Measurements from ENCODE around the gene TTC1. TPM values are rescaled to one million over a fixed set of nuclear protein-coding genes. Genes with fewer than 3 reads are reported as not detected.
"Not testable (repeated sequence)": the region's sequence is repeated elsewhere in the genome, so short reads cannot be mapped to it uniquely, and the experiment has no call there.

The TTC1 gene
- total RNA-seq, 4 donors from 2014 or later: 39.9 to 67.9 (median 56.3) TPM

DNA sequence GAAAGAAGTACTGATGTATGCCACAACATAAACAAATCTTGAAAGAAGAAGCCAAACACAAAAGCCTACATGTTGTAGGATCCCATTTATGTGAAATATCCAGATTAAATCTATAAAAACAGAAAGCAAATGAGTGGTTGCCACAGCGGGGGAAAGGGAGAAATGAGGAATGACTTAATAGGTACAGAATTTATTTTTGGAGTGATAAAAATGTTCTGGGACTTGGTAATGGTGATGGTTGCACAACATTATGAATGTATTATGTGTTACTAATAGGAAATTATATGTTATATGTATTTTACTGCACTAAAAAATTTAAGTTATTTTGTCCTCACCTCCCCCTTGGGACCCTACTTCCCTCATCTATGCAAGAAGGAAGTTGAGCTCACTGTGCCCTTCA lies 16.4 kb upstream of the TTC1 start:
- Histone ChIP-seq H3K4me3 (no peak overlapping the region), H3K36me3 (no peaks in the 10 kb centered on the region), H3K4me1 (no peaks in the 10 kb centered on the region), H3K9me3 (no peaks in the 10 kb centered on the region), H3K27me3 (peaks cover 0 to 7% (median under 1%) of the 10 kb centered on the region in 3 donors), H3K27ac (no peak overlapping the region)
- in situ Hi-C loops (cut with MboI; ENCODE audit: low sequenced_read_pairs in 4 of 4) (loop anchor here in 3 of 4 donors (25.0 kb wide), 2 partner anchors 705 to 830 kb away; no protein-coding TSS in a partner anchor), intact Hi-C loops (cut with DNase I; ENCODE audit: low total_unique reads) (no loop called here)
- ATAC-seq: no peak
- DNase-seq: no peak
- no peak for TF ChIP-seq CTCF (IDR thresholded peaks at IDR 0.05 in 4 of 5, conservative IDR thresholded peaks at IDR 0.05 in 1 of 5)
- no peak for TF ChIP-seq POLR2A (IDR thresholded peaks at IDR 0.05)

DNA sequence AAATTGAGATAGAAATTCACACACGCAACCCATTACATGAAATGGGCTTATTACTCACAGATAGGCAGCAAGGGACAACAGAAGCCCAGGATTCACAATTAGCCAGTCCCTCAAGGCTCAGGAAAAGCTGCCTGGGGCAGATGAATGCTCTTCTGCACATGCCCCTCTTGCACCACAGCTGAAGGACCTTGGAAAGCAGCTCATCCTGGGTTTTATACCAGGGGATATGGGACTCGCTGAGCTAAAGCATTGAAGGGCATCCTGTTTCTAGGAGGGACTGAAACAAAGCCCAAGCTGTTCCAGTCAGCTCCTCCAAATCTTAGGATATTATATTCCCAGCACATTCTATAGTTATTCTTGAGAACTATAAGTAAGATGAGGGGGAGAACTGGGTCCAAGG lies 15.7 kb upstream of the TTC1 start:
- peaks cover 0 to 7% (median 0%) of the 10 kb centered on the region in 3 donors for H3K27me3 ChIP-seq
- H3K4me3 ChIP-seq: no peak overlapping the region
- H3K9me3 ChIP-seq: no peaks in the 10 kb centered on the region
- TF ChIP-seq POLR2A (IDR thresholded peaks at IDR 0.05) (no peak), CTCF (IDR thresholded peaks at IDR 0.05 in 4 of 5, conservative IDR thresholded peaks at IDR 0.05 in 1 of 5) (no peak)
- ATAC-seq (no peak), DNase-seq (no peak)
- in situ Hi-C loops (cut with MboI; ENCODE audit: low sequenced_read_pairs in 4 of 4): loop anchor here in 3 of 4 donors (25.0 kb wide), 2 partner anchors 706 to 831 kb away; no protein-coding TSS in a partner anchor
- no peaks in the 10 kb centered on the region for H3K36me3 ChIP-seq
- H3K27ac ChIP-seq: no peak overlapping the region
- intact Hi-C loops (cut with DNase I; ENCODE audit: low total_unique reads): no loop called here
- H3K4me1 ChIP-seq: no peaks in the 10 kb centered on the region

DNA sequence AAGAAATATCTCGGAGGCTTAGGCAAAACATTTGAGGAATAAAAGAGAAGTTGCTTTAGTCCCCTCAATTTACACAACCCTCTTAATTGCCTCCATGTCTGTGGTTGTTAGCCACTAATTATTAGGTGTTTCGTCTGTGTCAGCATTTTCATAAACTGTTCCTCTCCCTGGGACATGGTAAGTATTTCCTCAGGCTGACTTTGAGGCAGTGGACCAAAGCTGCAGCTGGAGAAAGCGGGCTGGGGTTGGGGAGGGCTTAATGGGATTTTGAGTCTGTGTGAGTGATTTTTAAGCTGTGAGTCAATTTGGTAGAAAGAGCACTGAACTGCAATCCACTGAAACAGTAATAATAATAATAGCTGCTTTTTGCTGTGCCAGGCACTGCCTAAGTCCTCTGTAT lies 13.0 kb upstream of the TTC1 start:
- Histone ChIP-seq H3K27me3 (peaks cover 0 to 7% (median 0%) of the 10 kb centered on the region in 3 donors), H3K36me3 (no peaks in the 10 kb centered on the region), H3K4me1 (no peaks in the 10 kb centered on the region), H3K4me3 (no peak overlapping the region), H3K9me3 (no peaks in the 10 kb centered on the region), H3K27ac (no peak overlapping the region)
- ATAC-seq (no peak), DNase-seq (no peak)
- in situ Hi-C loops (cut with MboI; ENCODE audit: low sequenced_read_pairs in 4 of 4) (loop anchor here in 3 of 4 donors (25.0 kb wide), 2 partner anchors 709 to 834 kb away; no protein-coding TSS in a partner anchor), intact Hi-C loops (cut with DNase I; ENCODE audit: low total_unique reads) (no loop called here)
- TF ChIP-seq CTCF (IDR thresholded peaks at IDR 0.05 in 4 of 5, conservative IDR thresholded peaks at IDR 0.05 in 1 of 5): no peak
- no peak for TF ChIP-seq POLR2A (IDR thresholded peaks at IDR 0.05)

DNA sequence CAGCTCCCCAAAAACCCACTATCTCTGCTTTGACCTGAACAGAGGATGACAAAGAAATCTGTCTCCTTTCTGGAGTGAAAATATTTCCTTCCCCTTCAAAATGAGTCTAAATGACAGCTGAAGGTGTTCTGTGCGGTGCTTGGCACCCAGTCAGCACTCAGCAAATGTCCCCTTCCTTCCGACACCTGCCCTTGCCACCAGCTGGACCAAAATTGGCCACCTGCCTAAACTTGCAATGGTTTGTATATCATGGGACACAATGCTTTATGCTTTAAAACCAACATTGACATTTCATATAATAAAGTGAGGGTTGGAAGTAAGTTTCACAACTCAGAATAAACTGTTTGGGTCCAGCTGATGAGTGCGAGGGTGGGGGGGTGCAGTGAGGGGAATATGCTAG lies 7.5 kb upstream of the TTC1 start:
- TF ChIP-seq CTCF (IDR thresholded peaks at IDR 0.05 in 4 of 5, conservative IDR thresholded peaks at IDR 0.05 in 1 of 5) (no peak), POLR2A (IDR thresholded peaks at IDR 0.05) (no peak)
- no peaks in the 10 kb centered on the region for H3K36me3 ChIP-seq
- no peak overlapping the region for H3K4me3 ChIP-seq
- no peaks in the 10 kb centered on the region for H3K9me3 ChIP-seq
- H3K4me1 ChIP-seq: no peaks in the 10 kb centered on the region
- no peak for ATAC-seq
- intact Hi-C loops (cut with DNase I; ENCODE audit: low total_unique reads) (no loop called here), in situ Hi-C loops (cut with MboI; ENCODE audit: low sequenced_read_pairs in 4 of 4) (no loop called here)
- no peak overlapping the region for H3K27ac ChIP-seq
- DNase-seq: no peak
- H3K27me3 ChIP-seq: no peaks in the 10 kb centered on the region

- H3K9me3 ChIP-seq: no peaks in the 10 kb centered on the region
- intact Hi-C loops (cut with DNase I; ENCODE audit: low total_unique reads) (no loop called here), in situ Hi-C loops (cut with MboI; ENCODE audit: low sequenced_read_pairs in 4 of 4) (no loop called here)
- H3K4me3 ChIP-seq: no peak overlapping the region
- H3K27me3 ChIP-seq: no peaks in the 10 kb centered on the region
- ATAC-seq (no peak), DNase-seq (no peak)
- H3K4me1 ChIP-seq: peaks cover 10 to 20% of the 10 kb centered on the region in 2 donors
- peaks cover 0 to 11% of the 10 kb centered on the region in 2 donors for H3K36me3 ChIP-seq
- no peak for TF ChIP-seq POLR2A (IDR thresholded peaks at IDR 0.05)
- no peak for TF ChIP-seq CTCF (IDR thresholded peaks at IDR 0.05 in 4 of 5, conservative IDR thresholded peaks at IDR 0.05 in 1 of 5)
- H3K27ac ChIP-seq: no peak overlapping the region
These were observed 1.4 kb upstream of the TTC1 start for GRCh38 chr5:160007514-160007913.

- intact Hi-C loops (cut with DNase I; ENCODE audit: low total_unique reads): loop anchor here (2.0 kb wide), 1 partner anchor 746 kb away; the partner anchor contains the start of gene UBLCP1
- DNase-seq; ATAC-seq; H3K27me3 ChIP-seq; H3K9me3 ChIP-seq; in situ Hi-C loops (cut with MboI; ENCODE audit: low sequenced_read_pairs in 4 of 4): not testable (repeated sequence)
- peaks cover 0 to 18% of the 10 kb centered on the region in 2 donors for H3K36me3 ChIP-seq
- peak overlapping the region; percentile 84 to 88 (median 86) for H3K27ac ChIP-seq
- H3K4me1 ChIP-seq: peaks cover 10 to 20% of the 10 kb centered on the region in 2 donors
- H3K4me3 ChIP-seq: peak overlapping the region; percentile 72 to 92 (median 82)
These were observed 436 bp upstream of the TTC1 start for GRCh38 chr5:160008529-160008876.

Measured in gastrocnemius medialis (tissue), 4 donors.